ENCODE data around the gene SLC16A12. TPM values are rescaled to one million over a fixed set of nuclear protein-coding genes. Genes with fewer than 3 reads are reported as not detected.
A peak's percentile ranks its signal among the peaks of the same experiment; 100 is the strongest.

The SLC16A12 gene
- total RNA-seq, 4 donors from 2014 or later, result 25.4 to 137 (median 35.3) TPM

GRCh38 chr10:89476150-89476549 lies 59.2 kb downstream of the SLC16A12 start:
- WGBS, 2 donors, result 62 to 77% methylated on average over 6 of the region's 6 CpGs
- intact Hi-C loops (cut with DNase I), result no loop called here
- Histone ChIP-seq H3K9me3 (no peaks in the 10 kb centered on the region), H3K4me3 (replicated peaks in 1 of 3) (no peak overlapping the region), H3K36me3 (no peaks in the 10 kb centered on the region), H3K4me1 (peaks cover 74 to 83% of the 10 kb centered on the region in 2 donors), H3K27me3 (no peaks in the 10 kb centered on the region), H3K27ac (peak overlapping the region; percentile 94 to 98 (median 96))
- TF ChIP-seq POLR2A (IDR thresholded peaks at IDR 0.05), result no peak
- no peak for TF ChIP-seq CTCF (IDR thresholded peaks at IDR 0.05)
- DNase-seq, result no peak

- Histone ChIP-seq H3K4me3 (replicated peaks in 1 of 3) (no peak overlapping the region), H3K27ac (peak overlapping the region; percentile 94 to 98 (median 96)), H3K36me3 (no peaks in the 10 kb centered on the region), H3K4me1 (peaks cover 68 to 81% of the 10 kb centered on the region in 2 donors), H3K27me3 (no peaks in the 10 kb centered on the region), H3K9me3 (no peaks in the 10 kb centered on the region)
- DNase-seq, result no peak
- TF ChIP-seq CTCF (IDR thresholded peaks at IDR 0.05) (no peak), POLR2A (IDR thresholded peaks at IDR 0.05) (no peak)
- 20 to 29% methylated on average over 4 of the region's 4 CpGs for WGBS, 2 donors
- intact Hi-C loops (cut with DNase I), result no loop called here
Observed at GRCh38 chr10:89475591-89475998, 59.8 kb downstream of the SLC16A12 start.

GRCh38 chr10:89475125-89475524 lies 60.3 kb downstream of the SLC16A12 start:
- Histone ChIP-seq H3K4me3 (replicated peaks in 1 of 3) (no peak overlapping the region), H3K27me3 (no peaks in the 10 kb centered on the region), H3K36me3 (no peaks in the 10 kb centered on the region), H3K9me3 (no peaks in the 10 kb centered on the region), H3K4me1 (peaks cover 64 to 80% of the 10 kb centered on the region in 2 donors), H3K27ac (peak overlapping the region; percentile 94 to 98 (median 96))
- intact Hi-C loops (cut with DNase I), result no loop called here
- 33 to 44% methylated on average over 2 of the region's 2 CpGs for WGBS, 2 donors
- no peak for DNase-seq
- no peak for TF ChIP-seq CTCF (IDR thresholded peaks at IDR 0.05)
- TF ChIP-seq POLR2A (IDR thresholded peaks at IDR 0.05), result no peak

GRCh38 chr10:89474452-89474851 lies 60.9 kb downstream of the SLC16A12 start:
- Histone ChIP-seq H3K36me3 (no peaks in the 10 kb centered on the region), H3K4me1 (peaks cover 57 to 73% of the 10 kb centered on the region in 2 donors), H3K9me3 (no peaks in the 10 kb centered on the region), H3K27me3 (no peaks in the 10 kb centered on the region), H3K4me3 (replicated peaks in 1 of 3) (no peak overlapping the region), H3K27ac (peak overlapping the region; percentile 94 to 98 (median 96))
- TF ChIP-seq CTCF (IDR thresholded peaks at IDR 0.05), result no peak
- peak in 1 of 2 donors; percentile 58 for TF ChIP-seq POLR2A (IDR thresholded peaks at IDR 0.05)
- DNase-seq, result peak; percentile 65 to 72
- 46 to 49% methylated on average over 4 of the region's 4 CpGs for WGBS, 2 donors
- intact Hi-C loops (cut with DNase I), result no loop called here

GRCh38 chr10:89471110-89471809 lies 64.1 kb downstream of the SLC16A12 start:
- Histone ChIP-seq H3K27ac (no peak overlapping the region), H3K4me1 (peaks cover 32 to 49% of the 10 kb centered on the region in 2 donors), H3K9me3 (no peaks in the 10 kb centered on the region), H3K36me3 (no peaks in the 10 kb centered on the region), H3K27me3 (no peaks in the 10 kb centered on the region), H3K4me3 (replicated peaks in 1 of 3) (no peak overlapping the region)
- intact Hi-C loops (cut with DNase I), result no loop called here
- WGBS, 2 donors, result 96 to 98% methylated on average over 1 of the region's 1 CpG
- DNase-seq, result no peak
- no peak for TF ChIP-seq POLR2A (IDR thresholded peaks at IDR 0.05)
- no peak for TF ChIP-seq CTCF (IDR thresholded peaks at IDR 0.05)
